Measurements from ENCODE around the gene RELL1.

The RELL1 gene

DNA sequence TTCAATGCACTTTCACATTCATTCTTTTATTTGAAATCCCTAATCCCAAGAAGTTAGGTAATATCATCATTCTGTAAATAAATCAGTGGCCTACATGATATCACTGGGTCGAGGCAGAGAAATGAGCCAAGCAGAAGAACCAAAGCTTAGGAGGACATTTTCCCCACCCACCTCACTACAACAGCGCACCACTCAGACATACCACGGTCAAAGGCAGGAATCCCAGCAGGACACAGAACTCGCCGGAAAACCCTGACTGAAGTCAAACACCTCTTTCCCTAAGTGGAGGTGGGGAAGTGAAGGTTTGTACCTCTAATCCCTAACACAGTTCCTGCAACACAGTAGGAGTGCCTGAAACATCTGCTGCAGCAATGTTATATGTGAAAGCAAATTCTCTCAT is 21.5 kb downstream of the RELL1 start:
- DNase-seq: no peak

DNA sequence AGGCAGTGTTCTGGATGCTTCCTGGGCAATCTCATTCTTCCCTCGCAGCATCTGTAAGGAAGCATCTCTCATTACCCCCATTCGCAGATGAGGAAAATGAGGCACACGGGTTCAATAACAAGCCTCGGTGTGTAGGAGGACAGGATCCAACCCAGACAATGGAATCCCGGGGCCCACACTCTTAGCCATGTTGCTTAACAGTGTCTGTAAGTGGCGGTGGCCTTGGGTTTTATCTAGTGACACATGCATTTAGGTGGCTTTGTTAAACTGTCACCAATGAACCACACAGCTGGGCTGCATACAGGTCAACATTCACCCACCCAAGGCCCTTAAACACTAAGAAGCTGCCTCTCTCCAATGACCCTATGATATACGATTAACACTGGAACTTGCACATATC is 22.6 kb downstream of the RELL1 start:
- DNase-seq: no peak

DNA sequence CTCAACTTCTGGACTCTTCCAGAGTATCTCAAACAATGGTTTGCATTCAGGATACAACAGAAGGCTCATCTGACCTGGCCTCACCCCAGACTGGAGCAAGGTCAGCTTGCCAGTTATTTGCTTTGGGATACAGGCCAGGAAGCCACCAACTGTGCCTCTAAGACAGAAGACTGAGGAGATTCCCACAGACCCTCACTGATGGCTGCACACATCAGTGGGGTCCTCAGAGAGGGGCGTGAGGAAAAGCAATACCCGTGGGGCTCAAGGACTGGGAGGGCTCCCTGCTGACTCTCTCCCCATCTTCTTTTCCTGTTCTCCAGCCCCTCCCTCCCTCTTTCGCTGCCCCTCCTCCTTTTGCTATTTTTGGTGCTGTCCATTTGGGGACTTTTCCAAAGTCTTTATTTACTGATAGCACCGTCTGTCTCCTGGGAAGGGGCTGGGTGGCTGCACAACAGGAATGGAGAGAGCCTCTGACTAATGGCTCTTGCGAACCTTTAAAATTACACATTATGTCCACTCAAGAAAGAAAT is 23.2 kb downstream of the RELL1 start:
- DNase-seq: no peak

DNA sequence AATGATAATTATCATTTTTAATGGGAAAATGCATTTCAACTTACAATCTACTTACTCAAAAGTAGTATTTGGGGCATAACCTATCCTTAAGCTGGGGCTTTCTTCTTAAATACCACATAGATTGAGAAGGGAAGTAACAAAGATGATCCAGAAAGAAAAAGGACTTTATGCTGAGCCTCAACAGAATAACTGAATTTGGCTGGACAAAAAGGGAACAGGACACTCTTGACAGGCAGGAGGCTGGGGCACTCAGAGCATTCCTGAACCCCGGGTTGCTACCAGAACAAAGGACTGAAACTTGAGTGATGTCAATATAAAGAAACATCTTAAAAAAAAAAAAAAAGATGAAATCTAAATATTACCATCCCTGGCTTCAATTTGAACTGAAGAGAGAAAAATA is 23.9 kb downstream of the RELL1 start:
- no peak for DNase-seq

DNA sequence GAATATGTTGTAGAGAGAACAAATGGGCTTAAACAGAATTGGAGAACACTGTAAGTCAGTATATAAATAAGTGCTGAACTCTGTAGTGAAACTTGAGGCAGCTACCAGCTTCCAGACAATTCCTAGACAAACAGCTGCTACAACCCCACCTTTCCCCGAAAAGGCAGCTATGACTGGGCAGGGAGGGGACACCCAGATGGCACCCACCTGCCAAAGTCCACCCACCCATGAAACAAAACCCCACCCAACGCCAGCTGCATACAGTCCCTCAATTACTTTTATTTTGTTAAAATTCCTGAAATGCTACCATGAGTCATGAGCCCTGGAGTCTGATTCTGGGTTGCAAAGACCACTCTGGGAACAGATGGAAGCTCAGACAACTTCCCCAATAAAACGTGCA is 24.4 kb downstream of the RELL1 start:
- DNase-seq: no peak

DNA sequence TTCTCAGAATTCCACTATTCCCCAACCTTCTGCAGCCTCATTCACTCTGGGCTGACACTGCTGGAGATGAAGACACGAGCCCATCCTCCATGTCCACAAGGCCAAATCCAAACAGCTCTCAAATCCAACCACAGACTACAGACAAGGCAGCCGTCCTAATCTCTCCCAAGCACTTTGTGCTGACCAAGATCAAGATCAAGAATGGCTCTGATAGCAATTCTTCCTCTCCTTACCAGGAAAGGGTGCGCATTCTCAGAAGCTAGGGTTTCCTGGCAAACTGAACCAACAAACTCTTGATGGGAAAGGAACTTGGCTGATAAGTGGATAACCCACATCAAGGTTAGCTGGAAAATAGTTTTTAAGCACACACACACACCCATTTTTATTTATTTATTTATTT is 26.5 kb downstream of the RELL1 start:
- no peak for DNase-seq

DNA sequence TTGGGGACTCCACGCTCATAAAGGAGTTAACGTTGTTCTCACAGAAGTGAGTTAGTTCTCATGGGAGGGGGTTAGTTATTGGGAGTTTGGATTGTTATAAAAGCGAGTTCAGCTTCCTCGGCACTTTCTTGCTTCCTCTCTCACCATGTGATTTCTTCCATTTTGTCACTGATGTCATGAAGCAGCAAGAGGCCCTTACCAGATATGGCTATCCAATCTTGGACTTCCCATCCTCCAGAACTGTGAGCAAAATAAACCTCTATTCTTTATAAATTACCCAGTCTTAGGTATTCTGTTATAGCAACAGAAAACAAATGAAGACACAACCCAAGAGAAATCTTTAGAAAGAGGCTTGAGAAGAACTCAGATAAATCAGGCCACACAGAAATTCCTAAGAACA is 29.5 kb downstream of the RELL1 start:
- no peak for DNase-seq

DNA sequence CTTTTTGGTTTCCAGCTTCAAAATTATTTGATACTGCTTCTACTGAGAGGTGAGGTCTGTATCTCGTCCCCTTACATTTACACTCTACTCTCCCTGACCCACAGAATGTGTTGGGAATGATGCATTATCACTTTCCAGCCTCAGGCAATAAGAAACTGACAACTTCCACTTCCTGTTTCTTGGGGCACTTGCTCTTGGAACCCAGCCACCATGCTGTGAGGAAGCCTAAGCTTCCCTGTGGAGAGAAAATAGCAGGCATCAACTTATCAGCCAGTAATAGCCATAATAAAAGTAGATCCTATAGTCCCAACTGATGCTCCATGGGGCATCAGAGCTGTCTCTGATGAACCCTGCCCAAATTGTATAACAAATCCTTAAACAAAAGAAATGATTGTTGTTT is 32.6 kb downstream of the RELL1 start:
- no peak for DNase-seq

DNA sequence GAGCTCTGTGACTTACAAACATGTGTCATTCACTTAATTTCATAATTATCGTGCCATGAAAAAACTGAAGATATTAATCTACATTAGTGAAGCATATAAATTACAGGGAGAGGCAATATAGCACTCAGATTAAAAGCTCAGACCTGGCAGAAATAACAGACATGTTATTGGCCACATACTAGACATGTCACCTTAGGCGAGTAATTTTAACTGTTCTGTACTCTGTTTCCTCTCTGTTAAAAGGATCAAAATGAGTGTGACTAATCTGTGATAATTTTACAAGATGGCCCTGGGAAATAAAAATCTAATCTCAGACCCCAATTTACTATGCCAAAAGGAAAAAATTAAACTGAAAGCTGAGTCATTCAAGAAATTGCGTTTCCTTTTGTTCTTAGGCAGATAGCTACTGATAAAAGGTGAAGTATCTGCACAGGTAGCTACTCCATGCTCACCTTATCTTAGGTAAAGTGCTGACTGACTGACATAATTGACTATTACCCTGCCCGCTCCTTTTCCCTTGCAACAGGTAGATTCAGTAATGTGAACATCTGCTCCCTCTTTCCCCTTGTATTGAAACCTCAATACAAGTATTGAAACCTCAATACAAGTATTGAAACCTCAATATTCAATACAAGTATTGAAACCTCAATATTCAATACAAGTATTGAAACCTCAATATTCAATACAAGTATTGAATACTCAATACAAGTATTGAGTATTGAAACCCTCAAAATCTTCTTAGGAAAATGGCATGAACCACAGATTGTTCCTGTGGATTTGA is 33.2 kb downstream of the RELL1 start:
- no peak for DNase-seq

DNA sequence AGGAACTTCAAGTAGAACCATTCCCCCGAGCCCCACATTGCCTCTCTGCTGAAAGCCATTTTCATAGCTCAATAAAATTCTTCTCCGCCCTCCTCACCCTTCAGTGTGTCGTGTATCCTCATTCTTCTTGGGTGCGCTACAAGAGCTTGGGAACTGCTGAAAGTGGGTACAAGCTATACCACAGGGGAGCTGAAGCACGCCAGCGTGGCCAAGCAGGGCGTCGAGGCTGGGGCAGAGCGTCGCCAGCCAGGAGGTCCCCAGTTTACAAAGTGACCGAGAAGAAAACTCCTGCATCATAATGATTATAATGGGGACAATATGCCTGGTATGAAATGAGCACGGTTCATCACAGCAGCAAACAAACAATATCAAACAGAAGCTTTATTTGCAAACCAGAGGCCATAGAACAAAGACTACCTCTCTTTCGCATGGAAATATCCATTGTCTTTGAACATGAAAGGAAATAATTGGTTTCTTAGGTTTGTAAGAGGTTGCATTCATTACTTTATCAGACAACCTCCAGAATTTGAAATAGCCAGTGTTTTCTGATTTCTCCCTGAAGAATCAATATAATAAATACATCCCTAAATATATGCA is 34.3 kb downstream of the RELL1 start:
- DNase-seq: no peak

DNA sequence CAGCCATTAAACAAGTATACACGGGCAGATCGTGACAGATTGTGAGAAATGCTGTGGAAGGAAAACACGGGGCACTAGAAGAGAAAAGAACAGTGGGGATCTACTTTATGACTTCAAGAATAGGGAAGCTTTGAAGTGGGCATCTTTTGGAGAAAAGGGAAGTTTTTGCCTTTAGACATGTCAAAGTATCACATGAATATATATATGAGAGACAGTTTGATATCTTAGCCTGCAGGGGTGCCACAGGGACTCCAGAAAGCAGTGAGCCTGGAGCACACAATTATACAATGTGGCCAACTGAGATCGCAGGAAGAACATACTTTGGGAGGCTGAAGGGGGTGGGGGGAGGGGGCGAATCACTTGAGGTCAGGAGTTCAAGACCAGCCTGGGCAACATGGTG is 35.7 kb downstream of the RELL1 start:
- DNase-seq: no peak

DNA sequence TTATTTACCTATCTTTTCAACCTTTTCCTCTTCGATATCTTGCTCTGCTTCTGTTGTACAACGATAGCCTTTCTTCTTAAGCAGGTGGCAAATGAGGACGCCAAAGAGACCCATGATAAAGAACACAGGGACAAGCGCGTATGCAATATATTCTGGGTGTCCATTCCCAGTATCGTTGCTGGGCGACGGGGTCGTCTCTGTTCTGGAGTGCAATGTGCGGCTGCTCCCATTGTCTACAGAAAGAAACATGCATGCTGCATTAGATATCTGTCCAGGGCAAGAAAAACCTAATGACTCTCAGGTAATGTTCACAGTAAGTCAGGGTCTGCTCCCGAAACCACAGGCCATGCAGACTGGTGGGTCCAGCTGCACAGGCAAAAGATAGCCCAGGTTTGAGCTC is 36.9 kb downstream of the RELL1 start:
- no peak for DNase-seq

DNA sequence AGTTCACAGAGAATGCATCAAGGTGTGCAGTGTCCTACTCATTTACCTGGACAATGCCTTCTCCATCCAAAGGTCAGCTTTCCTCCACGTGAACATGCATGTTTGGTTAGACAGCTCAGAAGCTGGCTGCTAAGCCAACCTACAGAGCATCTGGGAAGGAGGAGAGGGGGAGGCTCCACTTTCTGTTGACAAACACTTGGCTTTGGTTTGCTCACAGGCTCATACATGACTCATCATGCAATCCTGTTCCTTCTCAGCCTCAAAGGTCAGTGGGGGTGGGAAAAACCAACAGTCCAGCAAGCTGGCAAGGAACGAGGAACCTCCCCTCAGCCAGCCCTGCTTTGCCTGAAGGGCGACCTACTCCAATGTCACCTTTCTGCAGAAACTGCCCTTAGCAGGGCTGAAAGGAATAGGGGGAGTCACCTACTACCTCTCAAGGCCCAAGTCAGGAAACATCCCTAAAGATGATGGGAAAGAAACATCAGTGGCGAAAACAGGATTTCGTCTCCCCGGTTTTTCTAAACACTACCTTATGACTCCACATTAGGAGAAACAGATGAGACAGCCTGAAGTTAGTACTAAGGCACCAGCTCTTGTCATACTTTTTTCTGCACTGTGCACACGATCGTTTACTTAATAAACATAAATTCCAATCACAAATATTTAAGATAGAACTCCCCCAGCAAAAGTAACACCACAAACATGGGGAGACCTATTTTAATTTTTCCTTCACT is 37.9 kb downstream of the RELL1 start:
- DNase-seq: no peak

DNA sequence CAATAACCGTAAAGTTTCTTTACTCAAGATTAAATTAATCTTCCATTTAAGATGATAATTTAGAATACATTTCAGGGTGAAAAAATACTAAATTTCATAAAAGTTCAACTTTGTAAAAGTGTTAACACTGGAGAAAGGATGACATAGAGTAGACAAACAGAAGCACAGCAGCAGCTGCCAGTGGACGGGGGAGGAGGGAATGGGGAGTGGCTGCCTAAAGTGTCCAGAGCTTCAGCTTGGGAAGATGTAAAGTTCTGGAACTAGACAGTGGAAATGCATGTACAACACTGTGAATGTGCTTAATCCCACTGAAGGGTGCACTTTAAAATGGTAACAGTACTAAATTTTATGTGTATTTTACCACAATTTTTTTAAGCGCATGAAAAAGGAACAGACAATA is 39.9 kb downstream of the RELL1 start:
- no peak for DNase-seq

DNA sequence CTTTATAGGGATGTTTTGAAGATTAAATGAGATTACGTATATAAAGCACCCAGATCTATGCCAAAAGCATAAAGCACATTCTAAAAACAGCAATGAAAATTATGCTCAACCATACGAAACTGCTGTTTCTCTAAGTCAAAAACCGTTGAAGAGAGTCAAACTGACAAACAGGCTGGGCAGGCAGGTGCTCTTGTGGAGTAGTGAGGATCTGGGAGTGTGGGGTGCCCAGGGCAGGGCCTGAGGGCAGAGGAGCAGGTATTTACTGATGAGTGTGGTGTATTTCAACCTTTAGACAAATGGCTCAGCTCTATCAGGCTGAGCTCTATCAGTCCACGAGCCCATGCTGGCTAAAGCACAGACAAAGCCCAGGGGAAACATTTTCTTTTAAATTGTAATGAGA is 40.4 kb downstream of the RELL1 start:
- no peak for DNase-seq

DNA sequence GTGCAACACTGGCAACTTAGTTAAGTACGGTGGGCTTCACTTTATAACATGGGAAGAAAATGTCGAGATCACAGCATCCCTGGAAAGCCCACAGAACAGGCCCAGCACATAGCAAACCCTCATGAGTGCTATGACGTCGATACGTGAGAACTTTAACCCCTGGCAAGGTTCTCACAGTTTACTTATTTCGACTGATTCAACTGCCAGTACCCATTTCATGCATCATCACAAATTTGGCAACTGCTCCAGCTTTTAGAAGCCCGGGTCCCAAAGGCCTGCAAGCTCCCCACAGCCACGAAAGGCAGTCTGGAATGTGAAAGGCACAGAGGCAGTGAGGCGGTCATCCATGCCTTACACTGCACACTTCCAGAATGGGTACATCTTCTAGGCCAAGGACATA is 41.2 kb downstream of the RELL1 start:
- DNase-seq: no peak

DNA sequence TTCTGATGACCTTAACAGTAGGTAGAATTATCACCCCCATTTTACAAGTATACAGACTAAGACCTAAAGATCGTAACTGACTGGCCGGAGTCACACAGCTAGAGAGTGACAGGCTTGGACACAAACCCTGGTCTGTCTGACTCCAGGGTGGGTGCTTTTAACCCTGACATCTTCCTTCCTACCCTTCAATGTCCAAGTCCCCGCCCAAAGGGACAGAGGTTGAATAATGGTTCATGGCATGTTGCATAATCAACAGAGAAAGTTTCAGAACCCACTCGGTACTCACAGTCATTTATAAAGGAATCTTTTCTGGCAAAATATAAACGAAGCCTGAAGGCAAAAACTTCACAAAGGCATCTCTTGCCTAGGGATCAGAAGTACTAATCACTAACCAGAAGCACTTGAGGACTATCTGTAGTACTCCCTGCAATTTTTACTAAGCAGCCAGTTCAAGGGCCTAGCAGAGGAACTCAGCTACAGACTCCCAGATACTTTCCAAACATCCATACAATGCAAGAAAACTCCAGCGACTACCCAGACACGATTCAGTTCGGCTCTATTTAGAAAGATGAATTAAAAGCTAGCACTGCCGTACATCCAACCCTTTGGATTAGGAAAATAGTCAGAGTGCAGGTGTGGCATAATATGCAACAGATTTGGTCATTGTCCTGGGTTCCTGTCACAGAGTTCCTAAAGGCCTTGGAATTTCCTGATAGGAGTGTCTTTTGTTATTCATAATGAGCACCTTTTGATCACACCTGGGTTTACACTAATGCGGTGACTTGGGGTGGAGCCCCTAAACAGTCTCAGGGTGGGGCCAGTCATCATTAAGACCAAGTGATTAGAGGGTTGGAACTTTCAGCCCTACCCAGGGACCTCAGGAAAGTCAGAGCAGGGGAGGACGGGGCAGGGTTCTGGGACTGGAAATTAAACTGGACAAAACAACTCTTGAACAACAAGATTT is 44.0 kb downstream of the RELL1 start:
- no peak for DNase-seq

DNA sequence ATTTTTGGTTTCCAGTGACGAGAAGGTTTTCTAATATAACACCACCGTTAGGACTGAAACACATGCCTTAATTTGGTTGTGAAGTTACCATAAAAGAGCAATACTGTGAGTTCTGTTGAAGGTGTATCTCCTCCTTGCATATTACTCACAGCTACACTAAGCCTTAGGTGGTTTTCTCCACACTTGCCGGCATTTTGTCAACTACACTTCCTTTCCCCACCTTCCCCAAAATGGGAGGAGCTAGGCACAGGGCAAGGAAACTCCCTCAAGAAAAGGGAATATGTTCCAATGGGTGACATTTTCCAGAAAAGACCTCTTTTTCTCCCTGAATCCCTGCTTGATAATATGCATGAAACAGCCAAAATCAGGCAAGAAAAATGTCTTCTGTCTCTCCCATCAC is 44.8 kb downstream of the RELL1 start:
- DNase-seq: no peak

DNA sequence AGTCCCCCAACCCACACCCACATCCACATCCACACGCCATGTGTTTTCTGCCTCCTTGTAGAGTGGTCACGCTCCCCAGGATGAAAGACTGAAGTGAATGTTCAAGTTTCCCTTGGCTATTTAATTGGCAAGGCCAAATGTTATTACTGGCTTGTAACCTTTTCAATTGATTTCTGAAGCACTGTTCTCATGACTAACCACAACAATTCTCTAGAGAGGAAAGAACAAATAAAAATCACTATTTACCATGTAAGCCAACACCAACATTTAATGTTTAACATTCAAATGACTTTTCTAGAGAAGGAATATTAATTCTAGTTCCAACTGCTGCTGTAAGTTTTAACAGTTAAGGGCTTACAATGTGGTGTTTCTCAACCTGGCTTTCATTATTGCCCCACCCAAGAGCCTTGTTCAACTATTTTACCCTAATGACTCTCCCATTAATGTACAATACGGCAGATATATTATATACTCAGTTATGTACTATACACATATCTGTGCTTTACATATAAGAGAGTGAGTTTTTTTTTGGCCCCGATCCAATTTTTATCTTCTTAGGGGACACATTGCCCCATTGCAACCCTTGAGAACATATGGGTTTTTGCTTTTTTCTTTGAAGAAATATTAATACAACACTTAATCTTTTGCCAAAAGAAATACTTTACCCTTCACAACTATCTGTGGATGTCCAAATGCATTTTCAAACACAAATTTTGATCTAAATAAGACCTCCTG is 46.5 kb downstream of the RELL1 start:
- no peak for DNase-seq

DNA sequence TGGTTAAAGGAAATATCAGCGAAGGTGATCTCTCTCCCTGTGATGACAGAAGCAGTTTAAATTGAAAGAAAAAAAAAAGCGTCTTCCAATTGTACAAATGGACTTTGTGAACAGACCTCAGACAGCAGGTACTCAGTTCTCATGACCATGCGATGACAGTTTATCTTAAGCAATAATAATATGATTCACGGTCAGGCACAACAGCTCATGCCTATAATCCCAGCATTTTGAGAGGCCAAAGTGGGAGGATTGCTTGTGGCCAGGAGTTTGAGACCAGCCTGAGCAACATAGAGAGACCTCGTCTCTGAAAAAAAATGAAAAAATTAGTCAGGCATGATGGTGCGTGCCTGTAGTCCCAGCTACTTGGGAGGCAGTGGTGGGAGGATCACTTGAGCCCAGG is 51.0 kb downstream of the RELL1 start:
- DNase-seq: no peak

DNA sequence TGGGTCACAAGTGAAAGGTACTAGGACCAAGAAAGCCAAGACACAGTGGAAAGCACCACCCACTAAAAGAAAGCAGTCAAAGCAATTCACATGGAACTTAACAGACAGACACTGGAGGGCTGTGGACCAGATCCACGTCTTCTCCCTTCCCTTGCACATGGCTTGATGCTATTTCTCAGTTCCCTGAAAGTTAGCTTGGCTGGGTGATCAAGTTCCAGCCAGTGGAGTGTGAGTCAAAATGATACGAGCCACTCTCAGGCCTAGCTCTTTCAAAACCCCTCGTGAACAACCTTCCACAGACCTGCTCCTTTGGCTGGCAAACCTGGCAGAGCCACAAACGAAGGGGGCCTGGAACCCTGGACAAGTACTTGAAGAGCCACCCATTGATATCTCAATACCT is 52.0 kb downstream of the RELL1 start:
- no peak for DNase-seq

DNA sequence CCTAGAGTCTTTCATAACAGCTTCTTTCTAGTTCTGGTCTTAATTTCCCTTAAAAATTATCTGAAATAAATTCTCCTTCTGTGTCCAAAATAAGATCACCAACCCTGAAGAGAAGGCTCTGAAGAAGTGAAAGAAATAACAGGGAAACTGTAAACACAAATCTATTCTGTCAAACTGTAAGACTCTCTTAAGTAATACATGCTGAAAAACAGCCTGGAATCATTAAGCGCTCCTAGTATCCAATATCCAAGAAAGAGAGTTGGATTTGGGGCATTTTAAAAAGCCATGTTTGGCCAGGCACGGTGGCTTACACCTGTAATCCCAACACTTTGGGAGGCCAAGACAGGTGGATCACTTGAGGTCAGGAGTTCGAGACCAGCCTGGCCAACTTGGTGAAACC is 53.3 kb downstream of the RELL1 start:
- no peak for DNase-seq

Measured in activated naive CD4-positive, alpha-beta T cell treated with anti-CD3 and anti-CD28 coated beads, Interleukin-2, amount 50 U/mL, for 16 hours (primary cell).